HG03097 (cell line): ENCODE measurements around the gene GSK3B.

Experiments used
- ATAC-seq: cut with Tn5 transposase; IDR thresholded peaks from one replicate; pipeline ENCODE4 v1.9.1; 2021; ENCODE audit not compliant: unreplicated experiment, low FRiP score

The GSK3B gene

GRCh38 chr3:120098710-120099109, 4.5 kb upstream of the GSK3B start:
- no peak for ATAC-seq

GRCh38 chr3:120095979-120096426, 1.8 kb upstream of the GSK3B start:
- no peak for ATAC-seq

- peak; percentile 35 for ATAC-seq
Measured at GRCh38 chr3:120095226-120095978, 1.2 kb upstream of the GSK3B start.

- ATAC-seq: peak; percentile 73
Measured at GRCh38 chr3:120094776-120095225, 554 bp upstream of the GSK3B start.

- ATAC-seq: no peak
Measured at GRCh38 chr3:120093119-120093910, 932 bp downstream of the GSK3B start.

- no peak for ATAC-seq
Measured at GRCh38 chr3:120092474-120092873, 1.8 kb downstream of the GSK3B start.

- ATAC-seq: no peak
Measured at GRCh38 chr3:120090422-120090821, 3.8 kb downstream of the GSK3B start.

- ATAC-seq: no peak
Measured at GRCh38 chr3:120089089-120089488, 5.2 kb downstream of the GSK3B start.

GRCh38 chr3:120088622-120089021, 5.6 kb downstream of the GSK3B start:
- no peak for ATAC-seq

GRCh38 chr3:120081719-120082118, 12.5 kb downstream of the GSK3B start:
- ATAC-seq: no peak

GRCh38 chr3:120080836-120081235, 13.4 kb downstream of the GSK3B start:
- ATAC-seq: no peak

- ATAC-seq: no peak
Measured at GRCh38 chr3:120077731-120078130, 16.5 kb downstream of the GSK3B start.

GRCh38 chr3:120072867-120073525, 21.3 kb downstream of the GSK3B start:
- ATAC-seq: no peak

- no peak for ATAC-seq
Measured at GRCh38 chr3:120071259-120071658, 23.0 kb downstream of the GSK3B start.

- no peak for ATAC-seq
Measured at GRCh38 chr3:120070263-120070981, 23.8 kb downstream of the GSK3B start.

GRCh38 chr3:120067083-120067482, 27.2 kb downstream of the GSK3B start:
- no peak for ATAC-seq

- ATAC-seq: no peak
Measured at GRCh38 chr3:120066634-120067033, 27.6 kb downstream of the GSK3B start.

GRCh38 chr3:120064641-120065040, 29.6 kb downstream of the GSK3B start:
- ATAC-seq: no peak

GRCh38 chr3:120062474-120062873, 31.8 kb downstream of the GSK3B start:
- ATAC-seq: no peak

- no peak for ATAC-seq
Measured at GRCh38 chr3:120059081-120059864, 35.0 kb downstream of the GSK3B start.
